Forelimb muscle (tissue), 1 donor: ENCODE results near the gene SEMA4B. TPM values are rescaled to one million over a fixed set of nuclear protein-coding genes. Genes with fewer than 3 reads are reported as not detected.
A peak's percentile ranks its signal among the peaks of the same experiment; 100 is the strongest.
"Not testable (repeated sequence)": the region's sequence is repeated elsewhere in the genome, so short reads cannot be mapped to it uniquely, and the experiment has no call there.

Experiments used
- DNase-seq: peaks from one replicate; pipeline ENCODE4 v3.0.0-alpha.2; 2013; ENCODE audit warnings: low read depth
- polyA plus RNA-seq: library from polyadenylated mRNA; unstranded; fragments of 120-200 nt; gene quantifications from one replicate; pipeline ENCODE4 v1.2.1, GENCODE V29; 2013; ENCODE audit not compliant: insufficient read length

The SEMA4B gene
- polyA plus RNA-seq, 1 donor = 7.4 TPM

DNA sequence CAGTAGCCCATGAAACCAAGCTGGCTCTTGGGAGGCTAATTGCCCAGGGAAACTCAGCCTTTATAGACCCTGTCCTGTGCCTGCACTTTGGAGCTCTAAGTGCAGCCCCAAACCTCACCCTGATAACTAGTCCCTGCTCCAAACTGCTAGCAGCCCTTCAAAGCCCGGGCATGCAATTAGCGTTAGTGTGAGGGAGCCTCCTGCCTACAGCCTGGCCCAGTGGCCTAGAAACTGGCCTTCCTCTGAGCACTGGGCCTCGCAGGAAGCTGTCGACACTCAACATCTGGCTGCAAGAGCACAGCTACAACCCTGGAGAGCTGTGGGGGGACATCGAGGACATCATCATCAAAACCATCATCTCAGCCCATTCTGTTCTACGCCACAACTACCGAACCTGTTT, 56.6 kb downstream of the SEMA4B start:
- no peak for DNase-seq

DNA sequence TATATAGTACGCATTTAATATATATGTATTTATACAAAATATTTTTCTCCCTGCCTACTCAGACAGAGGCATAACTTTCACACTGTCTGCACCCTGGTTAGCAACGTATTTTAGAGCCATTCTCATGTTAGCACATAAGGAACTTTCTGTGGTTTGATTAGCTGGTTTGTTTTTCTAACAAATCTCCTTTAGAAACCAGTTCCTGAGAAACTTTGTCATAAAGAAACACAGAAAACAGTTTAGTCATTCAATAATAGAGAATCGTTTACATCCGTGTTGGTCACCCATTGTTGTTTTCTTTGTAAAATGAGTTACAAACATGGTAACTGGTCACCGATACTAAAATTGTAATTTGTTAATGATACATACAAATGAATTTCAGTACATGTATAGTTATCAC, 58.4 kb downstream of the SEMA4B start:
- DNase-seq = no peak

DNA sequence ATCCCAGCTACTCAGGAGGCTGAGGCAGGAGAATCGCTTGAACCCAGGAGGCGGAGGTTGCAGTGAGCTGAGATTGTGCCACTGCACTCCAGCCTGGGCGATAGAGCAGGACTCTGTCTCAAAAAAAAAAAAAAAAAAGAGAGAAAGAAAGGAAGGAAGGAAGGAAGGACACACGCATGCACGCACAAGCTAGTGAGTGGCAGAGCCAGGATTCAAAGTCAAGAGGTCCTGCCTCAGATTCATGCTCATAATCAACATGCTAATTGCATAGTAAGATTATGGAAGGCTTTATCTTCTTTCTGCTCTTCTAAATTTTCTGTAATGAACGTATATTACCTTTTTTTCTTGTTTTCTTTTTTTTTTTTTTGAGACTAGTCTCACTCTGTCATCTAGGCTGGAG, 59.6 kb downstream of the SEMA4B start:
- DNase-seq = not testable (repeated sequence)

DNA sequence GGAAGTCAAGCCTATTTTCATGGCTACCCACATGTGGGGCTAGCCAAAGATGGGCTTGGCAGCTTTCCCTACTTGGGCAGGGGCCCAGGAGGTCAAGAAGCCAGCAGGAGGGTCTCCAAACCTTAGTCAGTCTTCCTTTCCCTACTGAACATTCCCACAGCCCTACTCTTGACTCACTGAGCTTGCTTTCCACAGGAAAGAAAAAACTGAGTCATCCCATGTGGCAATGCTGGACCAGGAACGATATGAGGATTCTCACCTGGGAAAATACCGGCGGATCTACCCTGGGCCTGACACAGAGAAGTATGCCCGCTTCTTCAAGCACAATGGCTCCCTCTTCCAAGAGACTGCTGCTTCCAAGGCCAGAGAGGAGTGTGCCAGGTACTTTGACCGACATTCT, 60.7 kb downstream of the SEMA4B start:
- no peak for DNase-seq

DNA sequence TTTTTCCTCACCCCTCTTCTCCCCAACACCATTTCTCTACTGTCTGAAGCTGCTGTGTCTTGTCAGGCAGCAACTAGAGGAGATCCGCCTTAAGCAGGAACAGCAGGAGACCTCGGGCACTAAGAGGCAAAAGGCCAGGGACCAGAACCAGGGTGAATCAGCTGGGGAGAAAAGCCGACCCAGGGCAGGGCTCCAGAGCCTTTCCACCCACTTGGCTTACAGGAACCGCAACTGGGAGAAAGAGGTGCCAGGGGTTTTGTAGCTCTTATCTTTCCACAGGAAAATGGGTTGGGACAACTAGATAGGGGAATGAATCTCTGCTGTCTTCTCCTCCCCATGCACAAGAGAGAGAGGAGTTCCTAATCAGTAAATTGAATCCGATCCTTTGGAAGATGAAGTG, 61.3 kb downstream of the SEMA4B start:
- DNase-seq = no peak

- DNase-seq = no peak
Measured at GRCh38 chr15:90264671-90265070, 63.5 kb downstream of the SEMA4B start.

DNA sequence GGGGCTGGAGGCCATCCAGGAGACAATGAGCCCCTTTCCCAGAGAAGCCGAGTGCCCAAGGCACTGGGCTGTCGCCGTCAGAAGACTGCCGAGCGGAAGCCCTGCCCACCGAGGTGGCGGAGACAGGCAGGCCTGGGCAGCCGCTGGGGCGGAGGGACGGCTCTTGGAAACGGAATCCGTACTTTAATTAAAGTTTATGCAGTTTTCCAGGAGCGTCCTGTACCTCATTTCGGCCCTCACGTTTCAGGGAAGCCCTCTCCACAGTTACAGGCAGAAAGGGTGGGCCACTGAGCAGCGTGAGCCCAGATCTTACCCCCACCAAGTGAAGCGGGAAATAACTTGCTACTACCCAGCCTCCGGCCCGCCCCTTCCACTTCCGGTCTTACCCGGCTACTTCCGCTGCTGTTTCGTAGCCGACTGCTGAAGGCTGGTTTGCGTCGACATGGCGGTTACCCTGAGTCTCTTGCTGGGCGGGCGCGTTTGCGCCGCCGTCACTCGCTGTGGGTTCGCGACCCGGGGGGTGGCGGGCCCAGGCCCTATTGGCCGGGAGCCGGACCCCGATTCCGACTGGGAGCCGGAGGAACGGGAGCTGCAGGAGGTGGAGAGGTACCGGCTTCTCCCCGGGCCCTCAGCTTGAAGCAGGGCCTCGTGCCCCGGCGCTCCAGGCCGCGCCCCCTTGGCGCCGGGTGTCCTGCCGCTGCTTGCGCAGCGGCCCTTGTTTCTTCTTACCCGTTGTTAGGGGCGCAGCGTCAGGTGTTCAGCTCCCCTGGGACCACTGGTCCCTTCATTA, 64.3 kb downstream of the SEMA4B start, which contains the start of gene NGRN:
Gene NGRN (plus strand): TSS at position 402 of the 790 bp plus-strand sequence. CDS start 41 bp downstream, at position 443.
- peak; percentile 91 for DNase-seq

- DNase-seq = no peak
Measured at GRCh38 chr15:90266061-90266431, 64.9 kb downstream of the SEMA4B start.

DNA sequence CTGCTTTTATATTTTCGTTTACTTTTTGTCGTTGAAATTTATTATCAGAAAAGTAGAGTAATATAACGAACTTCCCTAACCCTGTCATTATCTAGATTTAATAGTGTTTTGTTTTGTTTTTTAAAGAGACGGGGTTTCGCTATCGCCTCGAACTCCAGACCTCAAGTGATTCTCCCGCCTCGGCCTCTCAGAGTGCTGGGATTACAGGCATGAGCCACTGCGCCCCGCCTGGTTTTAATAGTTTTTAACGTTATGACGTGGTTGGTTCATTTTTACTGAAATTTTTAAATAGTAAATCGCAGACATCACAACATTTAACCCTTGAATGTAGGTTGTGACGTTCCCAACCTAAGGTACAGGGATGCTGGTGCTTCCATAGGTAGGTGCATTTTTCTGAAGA, 65.4 kb downstream of the SEMA4B start:
- no peak for DNase-seq

- no peak for DNase-seq
Measured at GRCh38 chr15:90268415-90268814, 67.3 kb downstream of the SEMA4B start.

DNA sequence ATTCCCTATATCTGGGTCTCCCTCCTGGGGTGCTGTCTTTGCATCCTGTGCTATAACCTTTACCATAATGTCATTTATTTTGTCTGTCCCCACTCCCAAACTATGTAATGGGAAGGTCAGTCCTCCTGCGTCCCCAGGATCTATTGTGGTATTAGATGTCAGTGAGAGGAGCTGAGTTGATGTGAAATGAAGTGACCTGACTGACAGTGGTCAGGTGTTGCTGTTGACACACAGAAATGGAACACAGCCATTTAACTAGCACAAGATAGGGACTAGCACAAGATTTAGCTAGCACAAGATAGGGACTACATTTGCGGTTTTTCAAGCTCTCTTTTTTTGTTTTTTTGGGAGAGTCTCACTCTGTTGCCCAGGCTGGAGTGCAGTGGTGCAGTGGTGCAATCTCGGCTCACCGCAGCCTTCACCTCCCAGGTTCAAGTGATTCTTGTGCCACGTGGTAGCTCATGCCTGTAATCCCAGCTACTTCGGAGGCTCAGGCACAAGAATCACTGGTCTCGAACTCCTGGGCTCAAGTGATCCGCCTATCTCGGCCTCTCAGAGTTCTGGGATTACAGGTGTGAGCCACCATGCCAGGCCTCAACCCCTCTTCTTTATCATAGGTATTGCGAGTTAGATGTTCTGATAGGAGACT, 69.5 kb downstream of the SEMA4B start:
- DNase-seq = no peak

DNA sequence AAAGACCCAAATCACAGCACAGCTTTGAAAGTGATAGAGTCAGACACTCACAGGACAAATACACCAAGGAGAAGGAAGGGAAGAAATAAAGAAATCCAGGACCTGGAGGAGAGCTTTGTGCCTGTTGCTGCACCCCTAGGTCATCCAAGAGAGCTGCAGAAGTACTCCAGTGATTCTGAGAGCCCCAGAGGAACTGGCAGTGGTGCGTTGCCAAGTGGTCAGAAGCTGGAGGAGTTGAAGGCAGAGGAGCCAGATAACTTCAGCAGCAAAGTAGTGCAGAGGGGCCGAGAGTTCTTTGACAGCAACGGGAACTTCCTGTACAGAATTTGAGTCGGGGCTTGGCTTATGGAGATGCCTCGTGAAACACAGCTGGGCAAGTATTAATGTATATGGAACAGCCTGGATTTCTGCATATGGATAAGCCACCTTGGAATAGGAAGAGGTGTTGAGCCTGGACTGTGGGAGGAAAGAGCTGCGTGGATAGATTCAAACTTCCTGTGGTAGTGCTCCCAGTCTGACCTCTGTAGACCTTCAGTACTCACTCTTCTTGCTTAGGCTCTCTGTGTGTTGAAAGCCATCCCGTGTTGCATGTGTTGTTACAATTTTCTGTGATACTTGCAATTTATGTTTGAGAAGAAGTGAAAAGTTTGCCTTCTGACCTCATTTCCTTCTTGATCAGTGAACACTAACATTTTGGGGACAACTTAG, 70.5 kb downstream of the SEMA4B start:
- no peak for DNase-seq

- not testable (repeated sequence) for DNase-seq
Measured at GRCh38 chr15:90278467-90278866, 77.3 kb downstream of the SEMA4B start.

Other genes starting within 250 kb of the SEMA4B start
- 19.2 TPM for gene ZNF710, start 200.0 kb upstream of the SEMA4B start, polyA plus RNA-seq
- gene IDH2, start 98.9 kb upstream of the SEMA4B start, polyA plus RNA-seq = 281 TPM
- gene CIB1, start 32.6 kb downstream of the SEMA4B start, polyA plus RNA-seq = 20.7 TPM
- 2.4 TPM for gene GDPGP1, start 32.9 kb downstream of the SEMA4B start, polyA plus RNA-seq
- gene TTLL13, start 48.2 kb downstream of the SEMA4B start, polyA plus RNA-seq = 0.20 TPM
- 105 TPM for gene NGRN, start 64.3 kb downstream of the SEMA4B start, polyA plus RNA-seq
- 2.9 TPM for gene ZNF774, start 151.0 kb downstream of the SEMA4B start, polyA plus RNA-seq
- gene IQGAP1, start 186.9 kb downstream of the SEMA4B start, polyA plus RNA-seq = 66.5 TPM